Endodermal cell (in vitro differentiated cells): Measurements from ENCODE around the gene ELP4. TPM values are rescaled to one million over a fixed set of nuclear protein-coding genes. Genes with fewer than 3 reads are reported as not detected.

Experiments used
- DNase-seq: peaks from one replicate; pipeline ENCODE4 v3.0.0-alpha.2; 2017
- H3K27ac ChIP-seq: 2 replicates; pipeline ENCODE4 v1.5.1; 2013; ENCODE audit warnings: mild to moderate bottlenecking, low read depth, low read length, moderate library complexity
- H3K27me3 ChIP-seq: 2 replicates; pipeline ENCODE4 v1.6.1; 2013; ENCODE audit warnings: mild to moderate bottlenecking, low read length, moderate library complexity; ENCODE audit not compliant: insufficient read depth, control insufficient read depth, poor library complexity, severe bottlenecking
- H3K36me3 ChIP-seq: 2 replicates; pipeline ENCODE4 v1.7.0; 2013; ENCODE audit warnings: mild to moderate bottlenecking, low read length, moderate library complexity; ENCODE audit not compliant: control insufficient read depth, insufficient read depth
- H3K4me1 ChIP-seq: one replicate; pipeline ENCODE4 v1.7.0; 2013; ENCODE audit warnings: low read length; ENCODE audit not compliant: control insufficient read depth, insufficient read depth
- H3K4me3 ChIP-seq: 2 replicates; pipeline ENCODE4 v1.5.1; 2013; ENCODE audit warnings: mild to moderate bottlenecking, low read length, moderate library complexity
- H3K9ac ChIP-seq: 2 replicates; pipeline ENCODE4 v1.6.1; 2013; ENCODE audit warnings: mild to moderate bottlenecking, low read length, moderate library complexity; ENCODE audit not compliant: poor library complexity, severe bottlenecking; ENCODE audit errors: extremely low read depth
- H3K9me3 ChIP-seq: 2 replicates; pipeline ENCODE4 v1.6.1; 2013; ENCODE audit warnings: mild to moderate bottlenecking, low read length, moderate library complexity; ENCODE audit not compliant: control insufficient read depth
- H3K27ac Mint-ChIP-seq: 2 replicates; pipeline ENCODE4 v1.8.0; 2020; ENCODE audit warnings: mixed read lengths
- H3K27me3 Mint-ChIP-seq: 2 replicates; pipeline ENCODE4 v1.8.0; 2021; ENCODE audit warnings: mild to moderate bottlenecking, mixed read lengths; ENCODE audit not compliant: insufficient read depth
- H3K36me3 Mint-ChIP-seq: 2 replicates; pipeline ENCODE4 v1.8.0; 2020; ENCODE audit warnings: low read depth, mixed read lengths
- H3K4me1 Mint-ChIP-seq: 2 replicates; pipeline ENCODE4 v1.8.0; 2020; ENCODE audit warnings: mixed read lengths
- H3K4me3 Mint-ChIP-seq: 2 replicates; pipeline ENCODE4 v1.8.0; 2020; ENCODE audit warnings: mild to moderate bottlenecking, moderate library complexity, mixed read lengths
- H3K9me3 Mint-ChIP-seq: 2 replicates; pipeline ENCODE4 v1.8.0; 2020; ENCODE audit warnings: mild to moderate bottlenecking, mixed read lengths
- CTCF ChIP-seq: fragments of 200-600 bp; sonication (generic); conservative IDR thresholded peaks from 2 replicates; pipeline ENCODE4 v1.5.0; 2021; ENCODE audit warnings: antibody characterized with exemption, mild to moderate bottlenecking
- WGBS, 2 experiments: methylation state at CpG; one replicate each; pipeline versions ENCODE4 v1.1.5 to v1.1.7; 2013; ENCODE audit warnings: missing lambda C conversion rate in 2 of 2, mixed read lengths in 1 of 2; ENCODE audit not compliant: insufficient coverage in 1 of 2, insufficient read length in 1 of 2; 5-methylcytosine and 5-hydroxymethylcytosine counted together
- total RNA-seq, 2 donors: library from RNA; stranded (reverse); fragmentation: NEBNext Ultra II Directional in 1 of 2; extraction: Animal tissue kit (Norgen Biotek cat#: 25700) in 1 of 2; gene quantifications; 2 replicates in 1 of 2; 3 replicates in 1 of 2; pipeline ENCODE4 v1.2.1, GENCODE V29; 2021

Gene ELP4
- total RNA-seq, 2 donors from 2014 or later, result 19.1 to 25.2 TPM

- Histone ChIP-seq H3K27me3 (peaks cover 27% of the 10 kb centered on the region), H3K9me3 (no peaks in the 10 kb centered on the region), H3K27ac (no peak overlapping the region), H3K4me1 (no peaks in the 10 kb centered on the region), H3K4me3 (no peak overlapping the region), H3K36me3 (no peaks in the 10 kb centered on the region), H3K9ac (no peak overlapping the region)
- H3K4me3 Mint-ChIP-seq, result no peak overlapping the region
- peaks cover 15% of the 10 kb centered on the region for H3K27me3 Mint-ChIP-seq
- H3K4me1 Mint-ChIP-seq, result peaks cover 22% of the 10 kb centered on the region
- H3K27ac Mint-ChIP-seq, result no peak overlapping the region
- H3K9me3 Mint-ChIP-seq, result no peaks in the 10 kb centered on the region
- DNase-seq, result no peak
- WGBS, 2 experiments, result 100% methylated on average over 1 of the region's 1 CpG; no CpG with 5 or more reads in 1 of the 2 experiments
- no peak for TF ChIP-seq CTCF
- no peaks in the 10 kb centered on the region for H3K36me3 Mint-ChIP-seq
These were observed 143.0 kb downstream of the ELP4 start for GRCh38 chr11:31652528-31652927.

GRCh38 chr11:31655483-31655882 is 145.9 kb downstream of the ELP4 start:
- peaks cover 15% of the 10 kb centered on the region for H3K27me3 Mint-ChIP-seq
- Histone ChIP-seq H3K9me3 (no peaks in the 10 kb centered on the region), H3K27ac (no peak overlapping the region), H3K36me3 (no peaks in the 10 kb centered on the region), H3K4me3 (no peak overlapping the region), H3K27me3 (peaks cover 27% of the 10 kb centered on the region), H3K4me1 (no peaks in the 10 kb centered on the region), H3K9ac (no peak overlapping the region)
- H3K4me3 Mint-ChIP-seq, result no peak overlapping the region
- no peak for DNase-seq
- H3K36me3 Mint-ChIP-seq, result no peaks in the 10 kb centered on the region
- peaks cover 15% of the 10 kb centered on the region for H3K4me1 Mint-ChIP-seq
- TF ChIP-seq CTCF, result no peak
- H3K9me3 Mint-ChIP-seq, result no peaks in the 10 kb centered on the region
- 50 to 89% methylated on average over 1 to 3 of the region's 3 CpGs for WGBS, 2 experiments
- H3K27ac Mint-ChIP-seq, result no peak overlapping the region

GRCh38 chr11:31656051-31656450 is 146.5 kb downstream of the ELP4 start:
- peaks cover 11% of the 10 kb centered on the region for H3K4me1 Mint-ChIP-seq
- no peak for TF ChIP-seq CTCF
- no peak overlapping the region for H3K27ac Mint-ChIP-seq
- H3K27me3 Mint-ChIP-seq, result peaks cover 12% of the 10 kb centered on the region
- Histone ChIP-seq H3K4me3 (no peak overlapping the region), H3K9ac (no peak overlapping the region), H3K27me3 (peaks cover 27% of the 10 kb centered on the region), H3K4me1 (no peaks in the 10 kb centered on the region), H3K27ac (no peak overlapping the region), H3K9me3 (no peaks in the 10 kb centered on the region), H3K36me3 (no peaks in the 10 kb centered on the region)
- no peak for DNase-seq
- H3K4me3 Mint-ChIP-seq, result no peak overlapping the region
- WGBS, 2 experiments, result no CpG with 5 or more reads among the region's 1 CpG
- no peaks in the 10 kb centered on the region for H3K36me3 Mint-ChIP-seq
- H3K9me3 Mint-ChIP-seq, result no peaks in the 10 kb centered on the region
